NT2/D1 (cell line): ENCODE results near the gene ST6GALNAC3.

Experiments
- DNase-seq: peaks from one replicate; pipeline ENCODE4 v3.0.0-alpha.2; 2011; ENCODE audit warnings: low read depth, low spot score
- H3K27me3 ChIP-seq: 2 replicates; pipeline ENCODE4 v1.6.0; 2011; ENCODE audit warnings: mild to moderate bottlenecking; ENCODE audit not compliant: insufficient read length, insufficient read depth
- H3K36me3 ChIP-seq: 2 replicates; pipeline ENCODE4 v1.6.1; 2011; ENCODE audit warnings: mild to moderate bottlenecking, low read length, mixed read lengths; ENCODE audit not compliant: insufficient read depth, insufficient read length
- H3K4me1 ChIP-seq: 2 replicates; pipeline ENCODE4 v1.5.1; 2011; ENCODE audit not compliant: insufficient read depth, insufficient read length
- H3K4me3 ChIP-seq: 2 replicates; pipeline ENCODE4 v1.5.1; 2011; ENCODE audit warnings: low read depth; ENCODE audit not compliant: insufficient read length
- H3K9ac ChIP-seq: 2 replicates; pipeline ENCODE4 v1.6.0; 2011; ENCODE audit warnings: low read depth; ENCODE audit not compliant: insufficient read length
- H3K9me3 ChIP-seq: 2 replicates; pipeline ENCODE4 v1.5.1; 2011; ENCODE audit warnings: mild to moderate bottlenecking, low read length; ENCODE audit not compliant: insufficient read depth
- SUZ12 ChIP-seq: IDR thresholded peaks from 2 replicates; pipeline ENCODE4 v1.6.1; 2011; ENCODE audit not compliant: insufficient read length, insufficient read depth; ENCODE audit errors: extremely low read depth
- YY1 ChIP-seq: IDR thresholded peaks from 2 replicates; pipeline ENCODE4 v1.6.1; 2011; ENCODE audit not compliant: insufficient read length, insufficient read depth
- ZNF274 ChIP-seq: IDR thresholded peaks from 2 replicates; pipeline ENCODE4 v1.6.1; 2011; ENCODE audit warnings: mild to moderate bottlenecking, low read depth, low read length

Gene ST6GALNAC3

GRCh38 chr1:76661531-76661930, 587.0 kb downstream of the ST6GALNAC3 start:
- no peaks in the 10 kb centered on the region for H3K4me1 ChIP-seq
- no peaks in the 10 kb centered on the region for H3K27me3 ChIP-seq
- peaks cover 8% of the 10 kb centered on the region; the same call in 1 of the 2 replicates for H3K9me3 ChIP-seq
- TF ChIP-seq YY1 (no peak), SUZ12 (no peak), ZNF274 (no peak)
- no peak for DNase-seq
- H3K4me3 ChIP-seq: no peak overlapping the region
- H3K36me3 ChIP-seq: no peaks in the 10 kb centered on the region
- H3K9ac ChIP-seq: no peak overlapping the region

DNA sequence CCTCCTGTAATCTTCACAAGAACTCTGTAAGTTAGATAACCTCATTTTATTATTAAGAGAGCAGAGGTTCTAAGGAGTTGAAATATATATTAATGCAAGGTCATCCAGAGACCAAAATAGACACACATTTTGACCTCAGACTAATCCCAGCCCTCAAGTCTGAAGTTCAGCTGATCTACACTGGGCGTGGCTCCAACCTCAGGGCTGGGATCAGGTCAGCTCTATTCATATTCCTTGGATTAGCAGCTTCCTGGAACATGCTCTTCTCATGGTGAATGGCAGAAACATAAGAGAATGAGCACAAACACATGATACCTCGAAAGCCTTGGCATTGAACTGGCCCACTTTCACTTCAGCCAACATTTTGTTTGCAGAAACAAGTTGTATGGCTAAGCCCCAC, 592.0 kb downstream of the ST6GALNAC3 start:
- H3K4me1 ChIP-seq: no peaks in the 10 kb centered on the region
- no peaks in the 10 kb centered on the region for H3K36me3 ChIP-seq
- H3K9ac ChIP-seq: no peak overlapping the region
- no peaks in the 10 kb centered on the region for H3K9me3 ChIP-seq
- no peak overlapping the region for H3K4me3 ChIP-seq
- H3K27me3 ChIP-seq: no peaks in the 10 kb centered on the region
- TF ChIP-seq YY1 (no peak), ZNF274 (no peak)
- DNase-seq: no peak

- no peaks in the 10 kb centered on the region for H3K4me1 ChIP-seq
- no peak overlapping the region for H3K4me3 ChIP-seq
- H3K36me3 ChIP-seq: no peaks in the 10 kb centered on the region
- H3K27me3 ChIP-seq: no peaks in the 10 kb centered on the region
- no peaks in the 10 kb centered on the region for H3K9me3 ChIP-seq
- DNase-seq: no peak
- H3K9ac ChIP-seq: no peak overlapping the region
- TF ChIP-seq YY1 (no peak), SUZ12 (no peak), ZNF274 (no peak)
Observed at GRCh38 chr1:76668046-76668445, 593.5 kb downstream of the ST6GALNAC3 start.

DNA sequence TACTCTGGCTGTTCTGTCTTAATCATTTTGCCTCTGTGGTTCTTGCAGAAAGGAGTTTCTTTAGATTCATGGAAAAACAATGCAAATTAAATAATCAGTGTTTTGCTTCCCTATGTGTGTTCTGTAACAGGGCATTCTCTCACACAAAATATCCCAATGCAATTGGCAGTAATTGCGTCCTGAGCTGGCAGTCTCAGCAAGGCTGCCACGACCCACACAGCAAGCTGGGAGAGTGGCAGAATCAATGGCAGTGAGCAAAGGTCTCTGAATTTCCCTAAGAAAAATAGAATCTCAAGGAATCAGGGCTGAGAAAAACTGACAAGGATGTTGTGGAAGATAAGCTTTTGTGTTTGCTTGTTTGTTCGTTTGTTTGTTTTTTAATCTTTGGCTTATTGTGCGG, 594.6 kb downstream of the ST6GALNAC3 start:
- H3K9me3 ChIP-seq: no peaks in the 10 kb centered on the region
- TF ChIP-seq ZNF274: no peak
- TF ChIP-seq YY1: no peak
- TF ChIP-seq SUZ12: no peak
- no peak overlapping the region for H3K9ac ChIP-seq
- H3K4me1 ChIP-seq: no peaks in the 10 kb centered on the region
- H3K36me3 ChIP-seq: no peaks in the 10 kb centered on the region
- no peak for DNase-seq
- H3K27me3 ChIP-seq: no peaks in the 10 kb centered on the region
- H3K4me3 ChIP-seq: no peak overlapping the region

DNA sequence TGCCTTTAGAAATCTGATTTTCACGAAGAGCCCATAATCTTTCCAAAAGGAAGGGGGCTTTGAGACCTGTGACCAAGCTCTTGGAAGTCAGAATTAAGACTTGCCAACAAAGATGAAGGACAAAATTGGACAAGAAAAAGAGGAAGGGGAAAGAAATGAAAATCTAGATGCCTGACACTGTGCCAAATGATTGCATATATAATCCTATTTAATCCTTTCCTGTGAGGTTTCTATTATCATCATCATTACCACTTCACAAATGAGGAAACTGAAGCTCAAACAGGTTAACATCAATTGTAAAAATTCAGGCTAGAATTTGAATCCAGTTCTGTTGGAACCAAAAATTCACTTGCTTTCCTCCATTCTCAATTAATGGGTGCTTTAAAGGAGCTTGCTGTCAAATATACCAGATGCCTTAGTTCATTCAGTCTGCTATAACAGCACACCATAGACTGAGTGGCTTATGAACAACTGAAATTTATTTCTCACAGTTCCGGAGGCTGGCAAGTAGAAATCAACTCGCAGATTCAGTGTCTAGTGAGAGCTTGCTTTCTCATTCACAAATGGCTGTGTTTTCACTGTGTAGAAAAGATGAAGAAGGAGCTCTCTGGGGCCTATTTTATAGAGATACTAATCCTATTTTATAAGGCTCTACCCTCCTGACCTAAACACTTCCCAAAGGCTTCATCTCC, 595.2 kb downstream of the ST6GALNAC3 start:
- DNase-seq: no peak
- Histone ChIP-seq H3K36me3 (no peaks in the 10 kb centered on the region), H3K9me3 (no peaks in the 10 kb centered on the region), H3K4me3 (no peak overlapping the region), H3K4me1 (no peaks in the 10 kb centered on the region), H3K27me3 (no peaks in the 10 kb centered on the region), H3K9ac (no peak overlapping the region)
- TF ChIP-seq ZNF274: no peak
- TF ChIP-seq SUZ12: no peak
- TF ChIP-seq YY1: no peak

- Histone ChIP-seq H3K9me3 (no peaks in the 10 kb centered on the region), H3K36me3 (no peaks in the 10 kb centered on the region), H3K4me3 (no peak overlapping the region), H3K9ac (no peak overlapping the region), H3K4me1 (no peaks in the 10 kb centered on the region), H3K27me3 (no peaks in the 10 kb centered on the region)
- TF ChIP-seq YY1 (no peak), SUZ12 (no peak), ZNF274 (no peak)
- no peak for DNase-seq
Observed at GRCh38 chr1:76674689-76675210, 600.2 kb downstream of the ST6GALNAC3 start.

DNA sequence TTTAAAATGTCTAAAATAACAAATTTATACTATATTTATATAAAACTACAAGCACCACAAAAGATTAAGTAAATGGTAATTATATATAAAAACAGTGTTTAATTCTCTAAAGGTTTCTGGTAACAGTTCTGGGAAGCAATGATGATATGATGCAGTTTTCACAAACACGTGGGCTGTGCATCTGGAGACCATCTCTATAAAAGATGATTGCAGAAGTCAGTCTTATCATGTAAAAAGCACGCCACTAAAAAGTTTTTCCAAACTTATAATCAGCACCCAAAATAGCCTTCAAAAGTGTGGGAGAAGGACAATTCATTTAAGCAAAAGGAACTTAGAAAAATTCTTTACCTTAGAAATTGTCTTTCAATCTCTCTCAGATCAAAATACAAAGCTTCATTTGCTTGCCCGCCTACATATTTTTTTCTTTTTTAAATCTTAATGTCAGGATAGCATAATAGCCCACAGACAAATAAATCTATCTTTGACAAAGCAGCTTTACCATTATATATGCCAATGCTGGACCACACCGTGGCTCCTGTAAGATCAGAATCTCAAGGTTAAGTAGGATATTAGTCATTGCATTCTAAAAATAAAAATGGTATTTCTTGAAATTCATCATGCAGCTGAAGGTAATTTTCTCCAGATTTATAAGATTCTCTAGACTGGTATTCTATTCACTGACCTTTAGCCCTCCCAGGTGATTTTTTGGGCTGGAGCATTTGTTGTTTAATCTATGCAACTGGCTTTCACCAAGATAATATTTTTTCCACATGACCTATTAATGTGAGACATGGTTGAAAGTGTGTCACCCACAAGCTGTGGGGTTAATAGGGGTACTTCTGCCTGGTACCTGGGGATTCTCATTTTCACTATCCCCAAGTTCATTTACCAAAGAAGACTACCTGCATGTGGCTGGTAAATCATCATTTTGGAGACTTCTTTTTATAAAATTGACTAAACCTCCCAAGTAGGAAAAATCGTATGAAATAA, 603.2 kb downstream of the ST6GALNAC3 start:
- no peaks in the 10 kb centered on the region for H3K36me3 ChIP-seq

More for the DNA sequence above, 603.2 kb downstream of the ST6GALNAC3 start:
- Histone ChIP-seq H3K4me3 (no peak overlapping the region), H3K4me1 (no peaks in the 10 kb centered on the region), H3K9me3 (no peaks in the 10 kb centered on the region), H3K9ac (no peak overlapping the region), H3K27me3 (no peaks in the 10 kb centered on the region)
- TF ChIP-seq SUZ12: no peak
- TF ChIP-seq YY1: no peak
- TF ChIP-seq ZNF274: no peak
- no peak for DNase-seq
